Upper lobe of right lung (tissue), 1 donor: ENCODE measurements around the gene DTX1. TPM values are rescaled to one million over a fixed set of nuclear protein-coding genes. Genes with fewer than 3 reads are reported as not detected.

ENCODE experiments used
- ATAC-seq: fragments of 200-7000 bp; cut with Tn5 transposase; one replicate; pipeline ENCODE4 v1.9.1; 2020; ENCODE audit warnings: mild to moderate bottlenecking, moderate library complexity
- DNase-seq: peaks from one replicate; pipeline ENCODE4 v3.0.0-alpha.2; 2020
- H3K27ac ChIP-seq: fragments of 200-600 bp; one replicate; pipeline ENCODE4 v1.8.0; 2022
- H3K27me3 ChIP-seq: fragments of 200-600 bp; one replicate; pipeline ENCODE4 v1.8.0; 2022; ENCODE audit warnings: mild to moderate bottlenecking
- H3K36me3 ChIP-seq: fragments of 200-600 bp; one replicate; pipeline ENCODE4 v1.8.0; 2022
- H3K4me1 ChIP-seq: fragments of 200-600 bp; one replicate; pipeline ENCODE4 v1.8.0; 2022
- H3K4me3 ChIP-seq: fragments of 200-600 bp; one replicate; pipeline ENCODE4 v1.8.0; 2022; ENCODE audit warnings: mild to moderate bottlenecking
- H3K9me3 ChIP-seq: fragments of 200-600 bp; one replicate; pipeline ENCODE4 v1.8.0; 2022
- intact Hi-C: fragments of 100-400 bp; cut with DNase I; formaldehyde crosslinking; loops from one replicate; pipeline ENCODE4 v1.11.0; 2022
- total RNA-seq: library from RNA; stranded (reverse); fragmentation: NEBNext Ultra II Directional; extraction: Animal tissue kit (Norgen Biotek cat#: 25700); gene quantifications from one replicate; pipeline ENCODE4 v1.2.1, GENCODE V29; 2021
- TF ChIP-seq, protein P1 (sequence below): fragments of 200-600 bp; IDR thresholded peaks from one replicate; pipeline ENCODE4 v1.8.0; 2022; ENCODE audit warnings: antibody characterized with exemption
- donor health status: DM: no; HTN: yes; CAD: no; lungs with severe emphysema.

DTX1 gene
- total RNA-seq, 1 donor from 2014 or later, result 5.1 TPM

DNA sequence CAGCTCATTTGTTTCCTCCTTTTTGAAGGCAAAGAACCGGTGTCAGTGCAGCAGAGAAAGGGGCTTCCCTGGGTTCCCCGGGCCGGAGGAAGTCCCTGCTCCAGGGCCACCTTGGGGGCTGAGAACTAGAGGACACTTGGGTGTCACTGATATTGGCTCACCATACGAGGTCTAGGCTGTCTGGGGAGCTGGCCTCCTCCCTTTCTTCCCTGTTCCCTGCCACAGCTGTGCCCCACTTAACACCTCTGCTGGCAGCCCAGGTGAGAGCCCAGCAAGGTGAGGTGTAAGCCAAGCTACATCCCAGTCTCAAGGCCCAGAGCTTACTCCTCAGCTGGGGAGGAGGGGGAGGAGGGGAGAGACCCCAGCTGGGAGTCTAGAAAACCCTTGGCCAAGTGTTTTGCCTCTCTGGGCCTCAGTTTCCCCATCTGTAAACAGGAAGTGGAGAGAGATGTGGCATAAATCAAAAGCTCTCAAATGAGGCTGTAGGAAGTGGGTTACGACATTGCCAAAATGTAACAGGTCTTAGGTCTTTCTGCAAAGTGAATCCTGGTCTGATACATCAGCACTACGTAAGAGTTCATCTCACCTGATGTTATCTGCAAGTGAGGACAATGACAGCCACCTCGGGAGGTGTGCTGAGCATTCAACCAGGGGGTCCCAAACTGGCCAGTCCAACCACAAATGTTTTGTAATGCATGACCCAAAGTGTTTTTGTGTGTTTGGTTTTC is 53.5 kb downstream of the DTX1 start:
- no peak overlapping the region for H3K27ac ChIP-seq
- no peak overlapping the region for H3K4me3 ChIP-seq
- H3K9me3 ChIP-seq, result no peaks in the 10 kb centered on the region
- ATAC-seq (no peak), DNase-seq (no peak)
- TF ChIP-seq, protein P1, sequence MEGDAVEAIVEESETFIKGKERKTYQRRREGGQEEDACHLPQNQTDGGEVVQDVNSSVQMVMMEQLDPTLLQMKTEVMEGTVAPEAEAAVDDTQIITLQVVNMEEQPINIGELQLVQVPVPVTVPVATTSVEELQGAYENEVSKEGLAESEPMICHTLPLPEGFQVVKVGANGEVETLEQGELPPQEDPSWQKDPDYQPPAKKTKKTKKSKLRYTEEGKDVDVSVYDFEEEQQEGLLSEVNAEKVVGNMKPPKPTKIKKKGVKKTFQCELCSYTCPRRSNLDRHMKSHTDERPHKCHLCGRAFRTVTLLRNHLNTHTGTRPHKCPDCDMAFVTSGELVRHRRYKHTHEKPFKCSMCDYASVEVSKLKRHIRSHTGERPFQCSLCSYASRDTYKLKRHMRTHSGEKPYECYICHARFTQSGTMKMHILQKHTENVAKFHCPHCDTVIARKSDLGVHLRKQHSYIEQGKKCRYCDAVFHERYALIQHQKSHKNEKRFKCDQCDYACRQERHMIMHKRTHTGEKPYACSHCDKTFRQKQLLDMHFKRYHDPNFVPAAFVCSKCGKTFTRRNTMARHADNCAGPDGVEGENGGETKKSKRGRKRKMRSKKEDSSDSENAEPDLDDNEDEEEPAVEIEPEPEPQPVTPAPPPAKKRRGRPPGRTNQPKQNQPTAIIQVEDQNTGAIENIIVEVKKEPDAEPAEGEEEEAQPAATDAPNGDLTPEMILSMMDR, result no peak
- no peaks in the 10 kb centered on the region for H3K4me1 ChIP-seq
- H3K27me3 ChIP-seq, result peaks cover 5% of the 10 kb centered on the region
- intact Hi-C loops, result no loop called here
- no peaks in the 10 kb centered on the region for H3K36me3 ChIP-seq

DNA sequence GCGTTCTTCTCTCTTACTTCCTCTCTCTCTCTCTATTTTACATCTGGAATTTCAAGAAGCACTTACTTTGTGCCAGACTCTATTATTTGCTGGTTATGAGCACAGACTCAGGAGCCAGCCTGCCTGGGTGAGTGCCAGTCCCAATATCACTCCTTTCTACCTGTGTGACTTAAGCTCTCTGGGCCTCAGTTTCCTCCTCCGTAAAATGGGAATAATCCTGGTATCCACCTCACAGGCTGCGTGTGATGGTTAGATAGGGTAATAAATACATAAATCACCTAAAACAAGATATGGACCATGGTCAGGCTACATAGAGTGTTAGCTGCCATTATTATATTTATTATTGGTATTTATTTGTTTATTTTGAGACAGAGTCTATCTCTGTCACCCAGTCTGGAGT is 54.7 kb downstream of the DTX1 start:
- DNase-seq, result no peak

DNA sequence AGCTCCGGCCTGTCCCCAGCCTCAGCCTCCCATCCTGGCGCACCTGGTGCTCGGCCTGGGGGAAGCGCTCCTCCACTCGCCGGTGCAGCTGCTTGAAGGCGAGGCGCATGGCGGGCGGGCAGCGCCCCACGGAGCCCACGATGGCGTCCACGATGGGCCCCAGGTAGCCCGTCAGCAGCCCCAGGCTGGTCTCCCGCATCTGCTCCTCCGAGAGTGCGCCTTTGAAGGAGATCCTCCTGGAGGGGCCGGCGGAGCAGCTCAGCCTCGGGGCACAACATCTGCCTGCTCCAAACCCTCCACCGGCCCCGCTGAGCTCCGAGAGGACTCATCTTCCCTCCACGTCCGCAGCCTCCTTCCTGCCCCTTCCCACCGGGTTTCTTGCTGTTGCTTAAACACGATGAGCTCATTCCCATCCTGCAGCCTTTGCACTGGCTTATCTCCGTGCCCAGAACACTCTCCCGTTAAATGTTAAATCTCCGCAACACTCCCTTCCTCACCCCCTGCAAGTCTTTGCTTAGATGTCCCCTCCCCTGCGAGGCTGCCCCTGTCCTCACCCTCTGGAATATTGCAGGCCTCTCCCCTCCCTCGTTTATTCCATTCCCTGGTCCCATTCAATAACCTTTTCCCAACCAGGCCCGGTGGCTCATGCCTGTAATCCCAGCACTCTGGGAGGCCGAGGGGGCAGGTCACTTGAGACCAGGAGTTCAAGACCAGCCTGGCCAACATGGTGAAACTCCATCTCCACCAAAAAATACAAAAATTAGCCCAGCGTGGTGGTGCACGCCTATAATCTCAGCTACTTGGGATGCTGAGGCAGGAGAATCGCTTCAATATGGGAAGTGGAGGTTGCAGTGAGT is 55.7 kb downstream of the DTX1 start:
- ATAC-seq, result no peak
- H3K27ac ChIP-seq, result no peak overlapping the region
- peaks cover 5% of the 10 kb centered on the region for H3K27me3 ChIP-seq
- H3K9me3 ChIP-seq, result no peaks in the 10 kb centered on the region
- H3K4me1 ChIP-seq, result no peaks in the 10 kb centered on the region
- no peaks in the 10 kb centered on the region for H3K36me3 ChIP-seq
- TF ChIP-seq, protein P1, result no peak
- intact Hi-C loops, result no loop called here
- no peak for DNase-seq
- H3K4me3 ChIP-seq, result no peak overlapping the region

More for the DNA sequence above, 54.7 kb downstream of the DTX1 start:
- Histone ChIP-seq H3K27me3 (peaks cover 5% of the 10 kb centered on the region), H3K9me3 (no peaks in the 10 kb centered on the region), H3K27ac (no peak overlapping the region), H3K4me1 (no peaks in the 10 kb centered on the region), H3K36me3 (no peaks in the 10 kb centered on the region), H3K4me3 (no peak overlapping the region)
- TF ChIP-seq, protein P1, result no peak
- ATAC-seq, result no peak
- intact Hi-C loops, result no loop called here

DNA sequence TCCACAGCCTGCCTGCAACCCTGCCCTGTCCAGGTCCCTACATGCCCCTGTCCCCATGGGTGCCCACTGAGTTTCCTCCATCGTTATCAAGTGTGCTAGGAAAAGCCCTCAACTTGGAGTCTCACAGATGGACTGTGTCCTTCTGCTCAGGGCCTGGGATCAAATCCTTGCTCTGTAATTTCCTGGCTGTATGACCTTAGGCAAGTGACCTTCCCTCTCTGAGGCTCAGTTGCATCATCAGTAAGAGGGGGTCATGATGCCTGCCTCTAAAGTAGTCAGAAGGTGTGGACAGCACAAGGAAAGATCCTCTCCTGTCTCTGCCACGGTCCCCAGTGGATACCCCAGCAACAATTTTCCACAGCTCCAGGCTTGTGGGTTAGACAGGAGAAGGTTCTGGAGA is 56.9 kb downstream of the DTX1 start:
- no peaks in the 10 kb centered on the region for H3K4me1 ChIP-seq
- intact Hi-C loops, result no loop called here
- H3K27ac ChIP-seq, result no peak overlapping the region
- TF ChIP-seq, protein P1, result no peak
- ATAC-seq, result no peak
- no peak overlapping the region for H3K4me3 ChIP-seq
- no peaks in the 10 kb centered on the region for H3K36me3 ChIP-seq
- no peaks in the 10 kb centered on the region for H3K9me3 ChIP-seq
- H3K27me3 ChIP-seq, result peaks cover 5% of the 10 kb centered on the region
- no peak for DNase-seq

DNA sequence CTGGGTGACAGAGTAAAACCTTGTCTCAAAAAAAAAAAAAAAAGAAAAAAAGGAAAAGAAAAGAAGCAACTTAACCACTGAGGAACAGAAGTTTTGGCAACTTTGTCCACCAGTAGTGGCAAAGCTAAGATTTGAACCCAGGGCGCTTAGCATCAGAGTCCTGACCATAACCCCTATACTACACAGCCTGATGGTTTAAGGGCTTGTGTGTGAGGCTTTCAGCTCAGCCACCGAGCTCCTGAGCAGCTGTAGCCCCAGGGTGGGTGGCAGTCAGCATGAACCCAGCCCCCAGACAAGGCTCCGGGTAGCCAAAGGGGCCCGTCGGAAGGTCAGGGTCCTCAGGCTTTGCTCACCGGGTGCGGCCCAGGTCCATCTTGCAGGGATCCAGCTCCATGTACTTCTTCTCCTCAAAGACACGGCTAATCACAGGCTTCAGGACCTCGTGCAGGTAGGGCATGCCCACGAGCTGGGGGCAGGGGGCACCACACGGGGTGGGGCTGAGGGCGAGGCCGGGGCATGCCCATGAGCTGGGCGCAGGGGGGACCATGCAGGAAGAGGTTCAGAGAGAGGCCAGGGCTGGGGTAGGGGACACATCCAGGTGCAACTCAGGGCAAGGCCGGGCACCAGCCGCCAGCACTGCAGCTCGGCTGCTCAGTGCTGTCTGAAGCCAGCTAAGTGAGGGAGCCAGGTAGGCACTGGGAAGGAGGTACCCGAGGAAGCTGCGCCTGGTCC is 58.1 kb downstream of the DTX1 start:
- no peak overlapping the region for H3K27ac ChIP-seq
- peaks cover 5% of the 10 kb centered on the region for H3K27me3 ChIP-seq
- no peaks in the 10 kb centered on the region for H3K4me1 ChIP-seq
- H3K4me3 ChIP-seq, result no peak overlapping the region
- no peaks in the 10 kb centered on the region for H3K9me3 ChIP-seq
- intact Hi-C loops, result no loop called here
- no peaks in the 10 kb centered on the region for H3K36me3 ChIP-seq
- TF ChIP-seq, protein P1, result no peak
- no peak for ATAC-seq
- DNase-seq, result no peak
